Activated CD4-positive, alpha-beta memory T cell treated with anti-CD3 and anti-CD28 coated beads for 36 hours (primary cell): ENCODE measurements around the gene PPP6R2. TPM values are rescaled to one million over a fixed set of nuclear protein-coding genes. Genes with fewer than 3 reads are reported as not detected.

Experiments used
- CTCF ChIA-PET: fragments of 350-600 bp; sonication (Branson Sonifier 250); formaldehyde crosslinking; loops from one replicate; lab custom pipeline; 2021; ENCODE audit warnings: antibody characterized with exemption, inconsistent platforms; lab: Charles Lee
- POLR2A ChIA-PET: fragments of 350-600 bp; sonication (Branson Sonifier 250); formaldehyde crosslinking; loops from one replicate; lab custom pipeline; 2021; ENCODE audit warnings: antibody characterized with exemption; lab: Charles Lee
- DNase-seq: peaks from one replicate; pipeline ENCODE4 v3.0.0-alpha.2; 2020
- H3K27ac Mint-ChIP-seq: one replicate; pipeline ENCODE4 v1.8.0; 2021; ENCODE audit warnings: mixed read lengths
- H3K27me3 Mint-ChIP-seq: one replicate; pipeline ENCODE4 v1.8.0; 2021; ENCODE audit warnings: mixed read lengths
- H3K36me3 Mint-ChIP-seq: one replicate; pipeline ENCODE4 v1.8.0; 2021; ENCODE audit warnings: mixed read lengths
- H3K4me1 Mint-ChIP-seq: one replicate; pipeline ENCODE4 v1.8.0; 2021; ENCODE audit warnings: low read depth, mixed read lengths
- H3K4me3 Mint-ChIP-seq: one replicate; pipeline ENCODE4 v1.8.0; 2021; ENCODE audit warnings: mild to moderate bottlenecking, mixed read lengths
- H3K9me3 Mint-ChIP-seq: one replicate; pipeline ENCODE4 v1.8.0; 2021; ENCODE audit warnings: mixed read lengths
- intact Hi-C: fragments of 100-400 bp; cut with micrococcal nuclease; formaldehyde crosslinking; loops from one replicate; pipeline ENCODE4 v1.15.1; 2023
- total RNA-seq, 2 experiments: library from RNA; stranded (reverse); gene quantifications; one replicate each; pipeline ENCODE4 v1.2.3, GENCODE V29; 2021

Gene PPP6R2
- total RNA-seq, 2 experiments from 2014 or later = 41.2 to 41.7 TPM

- H3K4me3 Mint-ChIP-seq = no peak overlapping the region
- no peaks in the 10 kb centered on the region for H3K9me3 Mint-ChIP-seq
- H3K27ac Mint-ChIP-seq = no peak overlapping the region
- DNase-seq = no peak
- H3K36me3 Mint-ChIP-seq = peaks cover 24% of the 10 kb centered on the region
- H3K4me1 Mint-ChIP-seq = peaks cover 13% of the 10 kb centered on the region
- CTCF ChIA-PET = no interaction called here
- intact Hi-C loops = loop anchor here (5.0 kb wide), 1 partner anchor 42 kb away; no protein-coding TSS in a partner anchor
- POLR2A ChIA-PET = interaction anchor here (1.4 kb wide), 1 partner anchor 9 kb away, joined by 3 read pairs; no protein-coding TSS in a partner anchor
- no peaks in the 10 kb centered on the region for H3K27me3 Mint-ChIP-seq
Observed at GRCh38 chr22:50455201-50455600, 112.1 kb downstream of the PPP6R2 start.

- H3K27ac Mint-ChIP-seq = no peak overlapping the region
- H3K36me3 Mint-ChIP-seq = peaks cover 25% of the 10 kb centered on the region
- no peak overlapping the region for H3K4me3 Mint-ChIP-seq
- peaks cover 13% of the 10 kb centered on the region for H3K4me1 Mint-ChIP-seq
- DNase-seq = no peak
- H3K9me3 Mint-ChIP-seq = no peaks in the 10 kb centered on the region
- intact Hi-C loops = loop anchor here (5.0 kb wide), 1 partner anchor 41 kb away; no protein-coding TSS in a partner anchor
- ChIA-PET CTCF (interaction anchor here (1.5 to 2.1 kb wide), 2 partner anchors 17 to 165 kb away, joined by 5 to 12 read pairs; partner anchors contain the start of gene SBF1), POLR2A (interaction anchor here (1.4 kb wide), 1 partner anchor 9 kb away, joined by 3 read pairs; no protein-coding TSS in a partner anchor)
- no peaks in the 10 kb centered on the region for H3K27me3 Mint-ChIP-seq
Observed at GRCh38 chr22:50456026-50456425, 112.9 kb downstream of the PPP6R2 start.

- DNase-seq = no peak
Observed at GRCh38 chr22:50456466-50457234, 113.5 kb downstream of the PPP6R2 start.

DNA sequence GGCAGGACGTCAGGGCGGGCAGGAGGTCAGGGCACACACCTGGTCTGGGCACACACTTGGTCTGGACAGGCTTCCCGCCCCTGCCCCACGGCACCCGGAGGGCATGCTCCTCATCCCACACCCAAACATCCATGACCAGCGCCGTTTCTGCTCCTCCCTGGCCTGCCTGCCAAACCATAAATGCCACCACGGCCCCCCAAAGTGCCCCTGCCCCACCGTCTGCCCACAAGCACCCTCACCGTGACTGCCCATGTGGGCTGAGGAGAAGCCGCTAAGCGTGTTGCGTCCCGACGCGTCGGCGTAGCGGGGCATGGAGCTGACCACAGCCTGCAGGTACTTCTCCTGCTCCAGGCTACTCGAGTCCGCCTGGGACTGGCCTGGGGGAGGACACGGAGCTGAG, 115.9 kb downstream of the PPP6R2 start:
- ChIA-PET POLR2A (interaction anchor here (0.9 kb wide), 1 partner anchor 11 kb away, joined by 3 read pairs; no protein-coding TSS in a partner anchor), CTCF (interaction anchor here (1.4 kb wide), 1 partner anchor 39 kb away, joined by 3 read pairs; no protein-coding TSS in a partner anchor)
- Mint-ChIP-seq H3K9me3 (no peaks in the 10 kb centered on the region), H3K27me3 (no peaks in the 10 kb centered on the region), H3K4me3 (no peak overlapping the region), H3K27ac (no peak overlapping the region), H3K36me3 (peaks cover 23% of the 10 kb centered on the region), H3K4me1 (peaks cover 2% of the 10 kb centered on the region)
- no peak for DNase-seq
- intact Hi-C loops = loop anchor here (5.0 kb wide), 1 partner anchor 38 kb away; no protein-coding TSS in a partner anchor

More at GRCh38 chr22:50456466-50457234, 113.5 kb downstream of the PPP6R2 start:
- no peak overlapping the region for H3K4me3 Mint-ChIP-seq
- H3K27me3 Mint-ChIP-seq = no peaks in the 10 kb centered on the region
- peaks cover 22% of the 10 kb centered on the region for H3K36me3 Mint-ChIP-seq
- POLR2A ChIA-PET = interaction anchor here (1.4 kb wide), 1 partner anchor 8 kb away, joined by 3 read pairs; no protein-coding TSS in a partner anchor
- H3K27ac Mint-ChIP-seq = no peak overlapping the region
- CTCF ChIA-PET = interaction anchor here (1.2 to 2.1 kb wide), 4 partner anchors 17 to 164 kb away, joined by 3 to 12 read pairs (median 5); partner anchors contain the start of genes SBF1 and SCO2
- peaks cover 13% of the 10 kb centered on the region for H3K4me1 Mint-ChIP-seq
- intact Hi-C loops = loop anchor here (5.0 kb wide), 1 partner anchor 41 kb away; no protein-coding TSS in a partner anchor
- no peaks in the 10 kb centered on the region for H3K9me3 Mint-ChIP-seq

DNA sequence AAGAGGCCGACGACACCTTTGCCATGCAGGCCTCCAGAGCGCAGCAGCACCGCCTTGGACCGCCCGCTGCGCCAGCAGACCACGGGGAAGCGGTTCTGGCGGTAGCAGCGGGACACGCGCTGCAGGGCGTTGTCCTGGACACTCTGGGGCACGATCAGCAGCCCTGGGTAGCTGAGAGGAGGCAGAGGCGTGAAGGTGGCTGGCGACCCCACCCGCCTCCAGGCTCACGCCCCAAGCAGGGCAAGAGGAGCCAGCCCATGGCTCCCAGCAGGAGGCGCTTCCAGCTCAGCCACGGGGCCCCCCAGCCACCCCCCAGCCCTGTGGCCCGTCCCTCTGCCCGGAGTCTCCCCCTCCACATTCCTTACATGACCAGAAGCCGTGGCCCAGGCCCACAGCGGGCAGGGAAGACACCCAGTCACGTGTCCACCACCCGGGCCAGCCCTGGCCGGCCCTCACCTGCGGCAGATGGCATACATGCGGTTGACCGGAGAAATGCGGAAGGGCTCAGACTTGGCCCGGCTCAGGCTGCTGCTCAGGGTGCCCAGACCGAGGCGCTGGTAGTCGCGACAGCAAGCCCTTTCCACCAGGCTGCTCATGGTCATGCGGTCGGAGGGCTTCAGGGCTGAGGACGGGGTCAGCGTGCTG, 116.5 kb downstream of the PPP6R2 start:
- intact Hi-C loops = loop anchor here (5.0 kb wide), 1 partner anchor 38 kb away; no protein-coding TSS in a partner anchor
- CTCF ChIA-PET = interaction anchor here (1.4 kb wide), 1 partner anchor 39 kb away, joined by 3 read pairs; no protein-coding TSS in a partner anchor
- DNase-seq = no peak
- no peaks in the 10 kb centered on the region for H3K27me3 Mint-ChIP-seq
- no peak overlapping the region for H3K27ac Mint-ChIP-seq
- H3K4me3 Mint-ChIP-seq = no peak overlapping the region
- no peaks in the 10 kb centered on the region for H3K4me1 Mint-ChIP-seq
- peaks cover 19% of the 10 kb centered on the region for H3K36me3 Mint-ChIP-seq
- POLR2A ChIA-PET = interaction anchor here (0.9 kb wide), 1 partner anchor 10 kb away, joined by 3 read pairs; no protein-coding TSS in a partner anchor
- H3K9me3 Mint-ChIP-seq = no peaks in the 10 kb centered on the region

DNA sequence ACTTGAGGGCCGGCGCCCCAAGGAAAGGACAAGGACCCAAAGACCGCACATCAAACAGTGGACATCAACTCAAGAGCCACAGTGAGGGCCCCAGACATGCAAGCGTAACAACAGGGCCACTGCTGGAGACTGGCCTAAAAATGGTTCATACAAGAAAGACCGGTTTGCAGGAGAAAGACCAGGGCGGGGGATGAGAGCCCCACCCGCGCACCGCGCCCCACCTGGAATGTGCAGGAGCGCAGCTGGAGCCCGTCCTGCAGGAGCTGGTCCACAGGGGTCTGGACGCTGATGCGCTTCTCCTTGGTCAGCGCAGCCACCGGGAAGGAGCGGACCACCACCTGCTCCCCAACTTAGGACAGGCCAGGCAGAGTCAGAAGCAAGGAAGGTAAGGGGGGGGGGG, 117.8 kb downstream of the PPP6R2 start:
- intact Hi-C loops = no loop called here
- ChIA-PET POLR2A (no interaction called here), CTCF (interaction anchor here (0.6 to 1.1 kb wide), 2 partner anchors 11 to 104 kb away, joined by 3 to 6 read pairs; no protein-coding TSS in a partner anchor)
- Mint-ChIP-seq H3K27ac (no peak overlapping the region), H3K4me1 (no peaks in the 10 kb centered on the region), H3K9me3 (no peaks in the 10 kb centered on the region), H3K36me3 (peaks cover 21% of the 10 kb centered on the region), H3K4me3 (no peak overlapping the region), H3K27me3 (no peaks in the 10 kb centered on the region)
- DNase-seq = no peak

DNA sequence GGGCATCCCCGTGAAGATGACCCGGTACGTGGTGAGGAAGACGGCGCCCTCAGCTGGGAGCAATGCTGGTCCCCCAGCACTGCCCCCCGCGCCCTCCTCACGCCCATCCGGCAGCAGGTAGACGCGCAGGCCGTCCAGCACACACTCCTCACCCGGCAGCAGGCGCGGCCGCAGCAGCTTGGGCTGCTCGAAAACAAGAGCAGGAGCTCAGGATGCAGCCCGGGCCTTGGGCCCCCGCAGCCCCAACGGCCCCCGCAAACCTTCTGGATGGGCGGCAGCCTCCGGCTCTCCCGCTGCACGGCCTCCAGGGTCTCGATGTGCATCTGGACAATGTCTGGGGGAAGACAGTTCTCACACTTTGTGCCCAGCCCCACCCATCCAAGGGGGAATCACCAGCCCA, 118.4 kb downstream of the PPP6R2 start:
- Mint-ChIP-seq H3K27ac (no peak overlapping the region), H3K4me1 (no peaks in the 10 kb centered on the region), H3K27me3 (no peaks in the 10 kb centered on the region), H3K36me3 (peaks cover 23% of the 10 kb centered on the region), H3K4me3 (no peak overlapping the region), H3K9me3 (no peaks in the 10 kb centered on the region)
- POLR2A ChIA-PET = no interaction called here
- intact Hi-C loops = no loop called here
- CTCF ChIA-PET = no interaction called here
- DNase-seq = no peak

GRCh38 chr22:50461979-50462540, 118.9 kb downstream of the PPP6R2 start:
- no peaks in the 10 kb centered on the region for H3K4me1 Mint-ChIP-seq
- H3K9me3 Mint-ChIP-seq = no peaks in the 10 kb centered on the region
- no peaks in the 10 kb centered on the region for H3K27me3 Mint-ChIP-seq
- peaks cover 24% of the 10 kb centered on the region for H3K36me3 Mint-ChIP-seq
- H3K27ac Mint-ChIP-seq = no peak overlapping the region
- ChIA-PET POLR2A (no interaction called here), CTCF (no interaction called here)
- intact Hi-C loops = no loop called here
- no peak for DNase-seq
- H3K4me3 Mint-ChIP-seq = no peak overlapping the region

DNA sequence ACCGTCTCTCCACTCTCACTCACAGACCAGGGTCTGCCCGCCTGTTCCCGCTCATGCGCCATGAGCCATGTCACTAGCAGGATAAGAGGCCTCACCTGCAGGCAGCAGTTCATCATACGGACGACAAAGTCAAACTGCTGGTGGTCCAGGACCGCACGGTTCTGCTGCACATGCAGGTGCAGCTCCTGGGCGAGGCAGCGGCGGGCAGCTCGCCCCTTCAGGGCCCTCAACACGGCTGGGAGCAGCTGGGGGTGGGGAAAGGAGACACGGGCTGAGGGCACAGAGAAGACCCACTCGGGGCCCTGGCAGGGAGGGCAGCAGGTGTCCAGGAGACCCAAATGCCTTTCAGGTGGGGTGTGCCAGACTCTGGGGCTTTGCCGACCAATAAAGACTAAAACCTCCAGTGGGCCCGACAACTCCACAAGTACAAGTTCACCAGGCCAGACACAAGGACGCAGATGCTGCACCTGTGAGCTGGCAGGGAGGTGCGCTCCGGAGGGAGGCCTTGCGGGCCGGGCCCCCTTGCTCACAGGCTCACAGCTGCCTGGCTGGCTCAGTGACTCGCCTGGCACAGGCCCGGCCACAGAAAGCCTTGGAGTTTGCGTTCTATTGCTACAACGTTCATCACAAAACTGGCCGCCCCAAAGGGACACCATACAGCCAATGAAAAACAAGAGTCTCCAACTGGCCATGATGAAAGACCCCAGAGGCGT, 120.2 kb downstream of the PPP6R2 start:
- ChIA-PET CTCF (interaction anchor here (1.6 kb wide), 1 partner anchor 35 kb away, joined by 3 read pairs; no protein-coding TSS in a partner anchor), POLR2A (no interaction called here)
- H3K9me3 Mint-ChIP-seq = no peaks in the 10 kb centered on the region
- H3K36me3 Mint-ChIP-seq = peaks cover 27% of the 10 kb centered on the region
- H3K4me3 Mint-ChIP-seq = no peak overlapping the region
- peak overlapping the region; percentile 50 for H3K27ac Mint-ChIP-seq
- no peaks in the 10 kb centered on the region for H3K27me3 Mint-ChIP-seq
- intact Hi-C loops = no loop called here
- peaks cover under 1% of the 10 kb centered on the region for H3K4me1 Mint-ChIP-seq
- no peak for DNase-seq

GRCh38 chr22:50464451-50464850, 121.3 kb downstream of the PPP6R2 start:
- Mint-ChIP-seq H3K4me1 (peaks cover 10% of the 10 kb centered on the region), H3K27me3 (no peaks in the 10 kb centered on the region), H3K27ac (no peak overlapping the region), H3K9me3 (no peaks in the 10 kb centered on the region), H3K36me3 (peaks cover 27% of the 10 kb centered on the region), H3K4me3 (no peak overlapping the region)
- CTCF ChIA-PET = interaction anchor here (1.6 kb wide), 1 partner anchor 34 kb away, joined by 3 read pairs; no protein-coding TSS in a partner anchor
- POLR2A ChIA-PET = interaction anchor here (1.5 kb wide), 1 partner anchor 9 kb away, joined by 3 read pairs; no protein-coding TSS in a partner anchor
- no peak for DNase-seq
- intact Hi-C loops = no loop called here
